Heart left ventricle (tissue), 13 donors: ENCODE data around the gene NAGPA.

ENCODE experiments used
- POLR2A ChIP-seq, 2 donors: fragments of 450-650 bp; IDR thresholded peaks; one replicate each; pipeline ENCODE4 v1.6.1; 2017; ENCODE audit warnings: antibody characterized with exemption in 2 of 2, mild to moderate bottlenecking in 2 of 2, moderate library complexity in 2 of 2
- TF ChIP-seq, protein P1 (sequence below), 12 donors: fragments of 200-600 bp; sonication (generic) in 4 of 12; IDR thresholded peaks; one replicate each; pipeline versions ENCODE4 v1.5.0 to v1.8.0; 2018 to 2022; ENCODE audit warnings: antibody characterized with exemption in 12 of 12, mild to moderate bottlenecking in 5 of 12
- donor health status: ischemic (EF 13 %, LVEDD 7.1; RV severe dilation, severe dysfunction).
- donor health status: DM: no; HTN: yes; CAD: no.
- donor health status: DM: no; HTN: no; CAD: no.
- donor health status: ischemic (EF 25% LVEDD 6.9; RV normal size, moderate dysfunction).
- donor health status: ischemic (EF 25% LVEDD 5.7; RV mildly dilated, moderate dysfunction).
- donor health status: ischemic (EF 35%, LVEDD 5.7; RV mildly dilated, moderate dysfunction).
- donor health status: nonischemic (EF 11% LVEDD 7.7; RV severe dilation, severe dysfunction).
- donor health status: DM: yes; HTN: yes; CAD: no.
- donor health status: PGD.
- donor health status: ischemic (EF 29% LVEDD 5.4; RV normal size, mild dysfunction).
- donor health status: nonischemic (EF 23%, LVEDD 6.1; RV moderate dilation, normal function).

DNA sequence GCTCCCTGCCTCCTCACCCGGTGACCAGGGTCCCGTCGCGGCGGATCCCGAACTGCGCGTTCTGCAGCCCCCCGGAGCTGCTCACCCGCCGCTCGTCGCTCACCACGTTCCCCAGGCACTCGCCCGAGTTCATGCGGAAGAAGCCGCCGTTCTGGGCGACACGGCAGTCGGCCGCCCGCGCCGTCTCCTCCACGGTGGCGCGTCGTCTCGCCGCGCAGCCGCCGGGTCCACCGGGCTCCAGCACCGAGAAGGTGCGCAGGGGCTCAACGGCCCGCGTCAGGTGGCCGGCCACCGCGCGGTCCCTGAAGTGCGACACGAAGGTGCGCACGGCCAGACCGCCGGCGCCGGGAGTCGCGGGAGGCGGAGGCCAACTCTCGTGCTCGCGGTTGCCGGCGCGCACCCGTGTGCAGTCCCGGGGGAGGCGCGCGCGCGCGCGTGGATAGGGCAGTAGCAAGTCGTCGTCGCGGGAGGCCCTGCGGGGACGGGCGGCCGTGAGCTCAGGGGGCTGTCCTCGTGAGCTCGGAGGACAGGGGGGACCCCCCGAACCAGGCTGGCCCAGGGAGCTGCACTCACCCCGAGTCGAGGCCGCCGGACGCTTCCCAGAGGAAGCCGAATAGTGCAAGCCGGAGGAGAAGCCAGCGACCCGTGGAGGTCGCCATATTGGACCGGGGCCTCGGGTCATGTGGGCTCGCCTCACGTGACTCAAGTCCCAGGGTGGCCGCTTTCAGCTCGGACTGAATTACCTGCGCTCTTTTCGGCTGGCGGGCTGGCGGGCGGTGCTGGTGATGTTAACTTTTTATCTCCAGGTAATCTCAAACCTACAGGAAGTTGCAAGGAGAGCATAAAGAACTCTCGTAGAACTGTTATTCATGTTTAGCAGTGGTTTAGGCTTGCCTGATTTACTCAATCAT, at the start of gene NAGPA:
- TF ChIP-seq, protein P1, sequence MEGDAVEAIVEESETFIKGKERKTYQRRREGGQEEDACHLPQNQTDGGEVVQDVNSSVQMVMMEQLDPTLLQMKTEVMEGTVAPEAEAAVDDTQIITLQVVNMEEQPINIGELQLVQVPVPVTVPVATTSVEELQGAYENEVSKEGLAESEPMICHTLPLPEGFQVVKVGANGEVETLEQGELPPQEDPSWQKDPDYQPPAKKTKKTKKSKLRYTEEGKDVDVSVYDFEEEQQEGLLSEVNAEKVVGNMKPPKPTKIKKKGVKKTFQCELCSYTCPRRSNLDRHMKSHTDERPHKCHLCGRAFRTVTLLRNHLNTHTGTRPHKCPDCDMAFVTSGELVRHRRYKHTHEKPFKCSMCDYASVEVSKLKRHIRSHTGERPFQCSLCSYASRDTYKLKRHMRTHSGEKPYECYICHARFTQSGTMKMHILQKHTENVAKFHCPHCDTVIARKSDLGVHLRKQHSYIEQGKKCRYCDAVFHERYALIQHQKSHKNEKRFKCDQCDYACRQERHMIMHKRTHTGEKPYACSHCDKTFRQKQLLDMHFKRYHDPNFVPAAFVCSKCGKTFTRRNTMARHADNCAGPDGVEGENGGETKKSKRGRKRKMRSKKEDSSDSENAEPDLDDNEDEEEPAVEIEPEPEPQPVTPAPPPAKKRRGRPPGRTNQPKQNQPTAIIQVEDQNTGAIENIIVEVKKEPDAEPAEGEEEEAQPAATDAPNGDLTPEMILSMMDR (IDR thresholded peaks at IDR 0.05), result no peak
- TF ChIP-seq POLR2A (IDR thresholded peaks at IDR 0.05), result no peak
